HepG2 (cell line): ENCODE data around the gene MVP. TPM values are rescaled to one million over a fixed set of nuclear protein-coding genes. Genes with fewer than 3 reads are reported as not detected.

ENCODE experiments used
- ASH2L ChIP-seq: fragments of 300-600, 200-600 bp; sonication (generic); IDR thresholded peaks from 2 replicates; pipeline ENCODE4 v1.7.0; 2017; ENCODE audit warnings: low read depth, mild to moderate bottlenecking, moderate library complexity, mixed read lengths, low read length; ENCODE audit not compliant: insufficient read length
- BCLAF1 ChIP-seq: fragments of 450-650 bp; IDR thresholded peaks from 2 replicates; pipeline ENCODE4 v1.6.1; 2017; ENCODE audit warnings: mild to moderate bottlenecking
- ESRRA ChIP-seq: sonication (generic); formaldehyde crosslinking; IDR thresholded peaks from 2 replicates; pipeline ENCODE4 v1.5.1; 2020; ENCODE audit warnings: mild to moderate bottlenecking, low read depth, missing genetic modification reagents
- KDM4B ChIP-seq: sonication (generic); formaldehyde crosslinking; IDR thresholded peaks from 2 replicates; pipeline ENCODE4 v1.4.0; 2020; ENCODE audit warnings: missing genetic modification reagents
- MBD4 ChIP-seq: IDR thresholded peaks from 2 replicates; pipeline ENCODE4 v1.6.1; 2012; ENCODE audit warnings: low read length, inconsistent platforms, borderline replicate concordance
- NR2F2 ChIP-seq: IDR thresholded peaks from 2 replicates; pipeline ENCODE4 v1.6.1; 2012; ENCODE audit warnings: low read depth, inconsistent platforms, borderline replicate concordance
- PAX8 ChIP-seq: sonication (generic); formaldehyde crosslinking; IDR thresholded peaks from 2 replicates; pipeline ENCODE4 v1.8.0; 2022; ENCODE audit warnings: mild to moderate bottlenecking, missing genetic modification reagents, borderline replicate concordance
- PHF8 ChIP-seq: sonication (generic); formaldehyde crosslinking; IDR thresholded peaks from 2 replicates; pipeline ENCODE4 v1.5.0; 2020; ENCODE audit warnings: missing genetic modification reagents
- POLR2AphosphoS2 ChIP-seq: IDR thresholded peaks from 2 replicates; pipeline ENCODE4 v1.6.1; 2011; ENCODE audit warnings: low read depth, low read length, improper control_type of control experiment
- U2AF2 ChIP-seq: fragments of 200-400 bp; formaldehyde crosslinking; IDR thresholded peaks from 2 replicates; pipeline ENCODE4 v1.6.1; 2017; ENCODE audit warnings: low read depth, mild to moderate bottlenecking, low read length
- YEATS2 ChIP-seq: sonication (generic); formaldehyde crosslinking; IDR thresholded peaks from 2 replicates; pipeline ENCODE4 v1.4.0; 2020; ENCODE audit warnings: missing genetic modification reagents, borderline replicate concordance
- ZNF256 ChIP-seq: sonication (generic); formaldehyde crosslinking; conservative IDR thresholded peaks from 2 replicates; pipeline ENCODE4 v1.4.0; 2020; ENCODE audit warnings: missing genetic modification reagents
- ZNF382 ChIP-seq: sonication (generic); formaldehyde crosslinking; IDR thresholded peaks from 2 replicates; pipeline ENCODE4 v1.5.0; 2020; ENCODE audit warnings: missing genetic modification reagents, mild to moderate bottlenecking, borderline replicate concordance
- ZNF75D ChIP-seq: sonication (generic); formaldehyde crosslinking; IDR thresholded peaks from 2 replicates; pipeline ENCODE4 v1.8.1; 2023; ENCODE audit warnings: missing genetic modification reagents, mild to moderate bottlenecking, borderline replicate concordance
- ZNF773 ChIP-seq: sonication (generic); formaldehyde crosslinking; IDR thresholded peaks from 2 replicates; pipeline ENCODE4 v1.4.0; 2020; ENCODE audit warnings: missing genetic modification reagents, borderline replicate concordance
- polyA plus RNA-seq, 8 experiments: library from polyadenylated mRNA; depleted of rRNA in 3 of 8; stranded (reverse) in 7 of 8; unstranded in 1 of 8; fragments of >200 nt; fragmentation: Illumina TruSeq in 4 of 8; extraction: Trizol in 4 of 8; gene quantifications; 2 replicates each; pipeline versions ENCODE4 v1.2.1 to v1.2.3, GENCODE V29; 2011 to 2016; ENCODE audit warnings: low read depth in 4 of 8, missing spikeins in 1 of 8, mixed read lengths in 1 of 8; ENCODE audit not compliant: insufficient read depth in 1 of 8
- total RNA-seq, 5 experiments: library from RNA; depleted of rRNA; stranded (reverse); fragments of >200 nt; fragmentation: Illumina TruSeq; extraction: Trizol; gene quantifications; 2 replicates each; pipeline ENCODE4 v1.2.3, GENCODE V29; 2016; ENCODE audit warnings: low read depth in 1 of 5
- TF ChIP-seq, protein P1 (sequence below): sonication (generic); formaldehyde crosslinking; IDR thresholded peaks from 2 replicates; pipeline ENCODE4 v1.4.0; 2020; ENCODE audit warnings: missing genetic modification reagents
- TF ChIP-seq, protein P2 (sequence below): IDR thresholded peaks from 2 replicates; pipeline ENCODE4 v1.6.1; 2016
- TF ChIP-seq, protein P3 (sequence below): sonication (generic); formaldehyde crosslinking; IDR thresholded peaks from 2 replicates; pipeline ENCODE4 v1.5.0; 2020; ENCODE audit warnings: mild to moderate bottlenecking, missing genetic modification reagents, borderline replicate concordance
- TF ChIP-seq, protein P4 (sequence below): sonication (generic); formaldehyde crosslinking; IDR thresholded peaks from 2 replicates; pipeline ENCODE4 v1.4.0; 2020; ENCODE audit warnings: missing genetic modification reagents
- TF ChIP-seq, protein P5 (sequence below): sonication (generic); formaldehyde crosslinking; IDR thresholded peaks from 2 replicates; pipeline ENCODE4 v1.4.0; 2020; ENCODE audit warnings: mild to moderate bottlenecking, missing genetic modification reagents

The MVP gene
- total and polyA plus RNA-seq, 2 of the 13 experiments (the other 11 are each of a cell fraction or from before 2014, with no cell fraction given): 22.9 to 43.5 TPM

DNA sequence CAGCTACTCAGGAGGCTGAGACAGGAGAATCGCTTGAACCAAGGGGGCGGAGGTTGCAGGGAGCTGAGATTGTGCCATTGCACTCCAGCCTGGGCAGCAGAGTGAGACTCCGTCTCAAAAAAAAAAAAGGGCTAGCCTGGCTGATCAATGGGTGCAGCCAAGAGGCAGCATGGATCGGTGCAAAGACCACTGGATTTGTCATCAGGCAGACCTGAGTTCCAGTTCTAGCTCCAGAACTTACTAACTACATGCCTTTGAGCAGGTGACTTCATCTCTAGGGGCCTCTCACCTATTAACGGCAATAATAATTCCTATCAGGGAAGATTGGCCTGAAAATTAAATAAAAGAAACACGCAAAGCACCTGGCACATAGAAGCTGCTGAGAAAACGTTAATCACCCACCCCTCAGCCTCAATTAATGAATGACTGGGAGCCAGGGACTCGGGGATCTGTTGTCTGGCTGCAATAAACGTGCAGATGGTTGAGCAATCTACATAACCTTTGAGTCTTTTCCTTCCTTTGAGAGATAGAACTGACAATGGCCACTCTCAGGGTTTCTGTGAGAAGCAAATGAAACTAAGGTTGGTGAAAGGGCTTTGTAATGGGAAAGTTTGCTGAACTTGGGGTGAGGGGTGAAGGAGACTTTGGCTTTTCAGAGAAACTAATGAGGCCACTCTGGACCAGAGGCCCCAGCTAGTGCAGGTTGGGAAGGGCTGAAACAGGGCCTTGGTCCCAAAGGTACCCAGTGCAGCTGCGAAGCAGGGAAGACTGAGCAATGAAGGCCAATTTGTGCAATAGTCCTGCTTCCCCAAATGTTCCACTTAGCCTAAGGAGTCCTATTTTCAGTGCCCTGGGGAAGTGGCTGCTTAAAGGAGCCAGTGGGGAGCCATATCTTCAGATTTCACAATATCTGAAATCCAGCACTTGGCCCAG is 71.5 kb downstream of the MVP start (continued):
- TF ChIP-seq BCLAF1 (no peak), PAX8 (CRISPR knock-in tag) (no peak), KDM4B (CRISPR knock-in tag) (no peak), ZNF773 (CRISPR knock-in tag) (no peak), MBD4 (no peak), PHF8 (CRISPR knock-in tag) (no peak), ASH2L (peak; percentile 61), U2AF2 (no peak), NR2F2 (peak; percentile 64), YEATS2 (CRISPR knock-in tag) (no peak), ZNF256 (CRISPR knock-in tag) (0 out of 2 replicates have a peak, but pooled peaks have one; percentile 29), POLR2AphosphoS2 (no peak), ESRRA (CRISPR knock-in tag) (no peak), ZNF75D (CRISPR knock-in tag) (no peak), ZNF382 (CRISPR knock-in tag) (no peak)
- TF ChIP-seq, protein P1, sequence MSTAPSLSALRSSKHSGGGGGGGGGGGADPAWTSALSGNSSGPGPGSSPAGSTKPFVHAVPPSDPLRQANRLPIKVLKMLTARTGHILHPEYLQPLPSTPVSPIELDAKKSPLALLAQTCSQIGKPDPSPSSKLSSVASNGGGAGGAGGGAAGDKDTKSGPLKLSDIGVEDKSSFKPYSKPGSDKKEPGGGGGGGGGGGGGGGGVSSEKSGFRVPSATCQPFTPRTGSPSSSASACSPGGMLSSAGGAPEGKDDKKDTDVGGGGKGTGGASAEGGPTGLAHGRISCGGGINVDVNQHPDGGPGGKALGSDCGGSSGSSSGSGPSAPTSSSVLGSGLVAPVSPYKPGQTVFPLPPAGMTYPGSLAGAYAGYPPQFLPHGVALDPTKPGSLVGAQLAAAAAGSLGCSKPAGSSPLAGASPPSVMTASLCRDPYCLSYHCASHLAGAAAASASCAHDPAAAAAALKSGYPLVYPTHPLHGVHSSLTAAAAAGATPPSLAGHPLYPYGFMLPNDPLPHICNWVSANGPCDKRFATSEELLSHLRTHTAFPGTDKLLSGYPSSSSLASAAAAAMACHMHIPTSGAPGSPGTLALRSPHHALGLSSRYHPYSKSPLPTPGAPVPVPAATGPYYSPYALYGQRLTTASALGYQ (CRISPR knock-in tag): peak; percentile 46; the same call in 1 of the 2 replicates
- TF ChIP-seq, protein P2, sequence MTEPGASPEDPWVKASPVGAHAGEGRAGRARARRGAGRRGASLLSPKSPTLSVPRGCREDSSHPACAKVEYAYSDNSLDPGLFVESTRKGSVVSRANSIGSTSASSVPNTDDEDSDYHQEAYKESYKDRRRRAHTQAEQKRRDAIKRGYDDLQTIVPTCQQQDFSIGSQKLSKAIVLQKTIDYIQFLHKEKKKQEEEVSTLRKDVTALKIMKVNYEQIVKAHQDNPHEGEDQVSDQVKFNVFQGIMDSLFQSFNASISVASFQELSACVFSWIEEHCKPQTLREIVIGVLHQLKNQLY (CRISPR knock-in tag): 0 out of 2 replicates have a peak, but pooled peaks have one; percentile 14
- TF ChIP-seq, protein P3, sequence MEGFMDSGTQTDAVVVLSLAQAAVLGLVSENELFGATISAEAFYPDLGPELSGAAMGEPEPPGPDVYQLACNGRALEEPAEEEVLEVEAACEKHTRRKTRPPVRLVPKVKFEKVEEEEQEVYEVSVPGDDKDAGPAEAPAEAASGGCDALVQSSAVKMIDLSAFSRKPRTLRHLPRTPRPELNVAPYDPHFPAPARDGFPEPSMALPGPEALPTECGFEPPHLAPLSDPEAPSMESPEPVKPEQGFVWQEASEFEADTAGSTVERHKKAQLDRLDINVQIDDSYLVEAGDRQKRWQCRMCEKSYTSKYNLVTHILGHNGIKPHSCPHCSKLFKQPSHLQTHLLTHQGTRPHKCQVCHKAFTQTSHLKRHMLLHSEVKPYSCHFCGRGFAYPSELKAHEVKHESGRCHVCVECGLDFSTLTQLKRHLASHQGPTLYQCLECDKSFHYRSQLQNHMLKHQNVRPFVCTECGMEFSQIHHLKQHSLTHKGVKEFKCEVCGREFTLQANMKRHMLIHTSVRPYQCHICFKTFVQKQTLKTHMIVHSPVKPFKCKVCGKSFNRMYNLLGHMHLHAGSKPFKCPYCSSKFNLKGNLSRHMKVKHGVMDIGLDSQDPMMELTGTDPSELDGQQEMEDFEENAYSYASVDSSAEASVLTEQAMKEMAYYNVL (CRISPR knock-in tag): peak; percentile 80; the same call in 1 of the 2 replicates
- TF ChIP-seq, protein P4, sequence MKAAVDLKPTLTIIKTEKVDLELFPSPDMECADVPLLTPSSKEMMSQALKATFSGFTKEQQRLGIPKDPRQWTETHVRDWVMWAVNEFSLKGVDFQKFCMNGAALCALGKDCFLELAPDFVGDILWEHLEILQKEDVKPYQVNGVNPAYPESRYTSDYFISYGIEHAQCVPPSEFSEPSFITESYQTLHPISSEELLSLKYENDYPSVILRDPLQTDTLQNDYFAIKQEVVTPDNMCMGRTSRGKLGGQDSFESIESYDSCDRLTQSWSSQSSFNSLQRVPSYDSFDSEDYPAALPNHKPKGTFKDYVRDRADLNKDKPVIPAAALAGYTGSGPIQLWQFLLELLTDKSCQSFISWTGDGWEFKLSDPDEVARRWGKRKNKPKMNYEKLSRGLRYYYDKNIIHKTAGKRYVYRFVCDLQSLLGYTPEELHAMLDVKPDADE (CRISPR knock-in tag): no peak
- TF ChIP-seq, protein P5, sequence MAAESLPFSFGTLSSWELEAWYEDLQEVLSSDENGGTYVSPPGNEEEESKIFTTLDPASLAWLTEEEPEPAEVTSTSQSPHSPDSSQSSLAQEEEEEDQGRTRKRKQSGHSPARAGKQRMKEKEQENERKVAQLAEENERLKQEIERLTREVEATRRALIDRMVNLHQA (CRISPR knock-in tag): no peak
